SU-DHL-6 (cell line): Measurements from ENCODE around the gene SLC6A12.

Source experiments
- H2AFZ ChIP-seq: fragments of 200-600 bp; sonication (generic); 2 replicates; pipeline ENCODE4 v1.6.1; 2014; ENCODE audit warnings: low read depth, mild to moderate bottlenecking, moderate library complexity, mixed read lengths, antibody characterized with exemption, low read length; ENCODE audit not compliant: severe bottlenecking
- H3F3A ChIP-seq: fragments of 200-600 bp; shearing (Covaris generic); 2 replicates; pipeline ENCODE4 v1.6.0; 2016; ENCODE audit warnings: antibody characterized with exemption, mild to moderate bottlenecking; ENCODE audit not compliant: insufficient read depth
- H3K27ac ChIP-seq: fragments of 200-600 bp; sonication (generic); 2 replicates; pipeline ENCODE4 v1.5.1; 2016; ENCODE audit warnings: low read depth, mild to moderate bottlenecking, low read length, moderate library complexity, mixed read lengths
- H3K27me3 ChIP-seq: fragments of 200-600 bp; sonication (generic), shearing (Covaris generic); 2 replicates; pipeline ENCODE4 v1.6.0; 2014; ENCODE audit warnings: mild to moderate bottlenecking, low read length
- H3K36me3 ChIP-seq: fragments of 200-600 bp; sonication (generic); 2 replicates; pipeline ENCODE4 v1.6.1; 2014; ENCODE audit warnings: mild to moderate bottlenecking, low read length, mixed read lengths
- H3K4me2 ChIP-seq: fragments of 300-600, 200-600 bp; shearing (Covaris generic), sonication (generic); 2 replicates; pipeline ENCODE4 v1.6.0; 2014; ENCODE audit warnings: low read length, low read depth, mild to moderate bottlenecking; ENCODE audit not compliant: poor library complexity, severe bottlenecking
- H3K4me3 ChIP-seq: fragments of 200-600 bp; sonication (generic); 2 replicates; pipeline ENCODE4 v1.5.1; 2014; ENCODE audit warnings: antibody characterized with exemption, low read length, mild to moderate bottlenecking, mixed read lengths; ENCODE audit not compliant: insufficient read depth, poor library complexity, severe bottlenecking
- H3K79me2 ChIP-seq: fragments of 200-600 bp; sonication (generic); 2 replicates; pipeline ENCODE4 v1.6.1; 2014; ENCODE audit warnings: mild to moderate bottlenecking, low read length, moderate library complexity; ENCODE audit not compliant: insufficient read depth
- H3K9ac ChIP-seq: fragments of 200-600 bp; sonication (generic); 2 replicates; pipeline ENCODE4 v1.7.0; 2014; ENCODE audit warnings: mild to moderate bottlenecking, low read length
- H3K9me2 ChIP-seq: fragments of 200-600 bp; sonication (generic); replicated peaks from 2 replicates; pipeline ENCODE4 v1.6.1; 2014; ENCODE audit warnings: low read length; ENCODE audit not compliant: insufficient read depth
- H3K9me3 ChIP-seq: fragments of 200-600 bp; sonication (generic); 2 replicates; pipeline ENCODE4 v1.6.1; 2014; ENCODE audit warnings: low read length, mixed read lengths; ENCODE audit not compliant: insufficient read depth
- H4K20me1 ChIP-seq: fragments of 200-600 bp; sonication (generic); 2 replicates; pipeline ENCODE4 v1.6.1; 2014; ENCODE audit warnings: low read depth, mild to moderate bottlenecking, antibody characterized with exemption, low read length, moderate library complexity, mixed read lengths
- EZH2phosphoT487 ChIP-seq: fragments of 200-600 bp; sonication (generic), shearing (Covaris generic); conservative IDR thresholded peaks from 2 replicates; pipeline ENCODE4 v1.6.1; 2018; ENCODE audit warnings: mild to moderate bottlenecking, antibody characterized with exemption, low read length, moderate library complexity, mixed read lengths
- TF ChIP-seq, protein P1 (sequence below): fragments of 200-600 bp; sonication (generic); IDR thresholded peaks from one replicate; pipeline ENCODE4 v1.5.1; 2017; ENCODE audit warnings: antibody characterized with exemption, mild to moderate bottlenecking, low read length, moderate library complexity; ENCODE audit not compliant: insufficient read depth, poor library complexity, severe bottlenecking

The SLC6A12 gene

DNA sequence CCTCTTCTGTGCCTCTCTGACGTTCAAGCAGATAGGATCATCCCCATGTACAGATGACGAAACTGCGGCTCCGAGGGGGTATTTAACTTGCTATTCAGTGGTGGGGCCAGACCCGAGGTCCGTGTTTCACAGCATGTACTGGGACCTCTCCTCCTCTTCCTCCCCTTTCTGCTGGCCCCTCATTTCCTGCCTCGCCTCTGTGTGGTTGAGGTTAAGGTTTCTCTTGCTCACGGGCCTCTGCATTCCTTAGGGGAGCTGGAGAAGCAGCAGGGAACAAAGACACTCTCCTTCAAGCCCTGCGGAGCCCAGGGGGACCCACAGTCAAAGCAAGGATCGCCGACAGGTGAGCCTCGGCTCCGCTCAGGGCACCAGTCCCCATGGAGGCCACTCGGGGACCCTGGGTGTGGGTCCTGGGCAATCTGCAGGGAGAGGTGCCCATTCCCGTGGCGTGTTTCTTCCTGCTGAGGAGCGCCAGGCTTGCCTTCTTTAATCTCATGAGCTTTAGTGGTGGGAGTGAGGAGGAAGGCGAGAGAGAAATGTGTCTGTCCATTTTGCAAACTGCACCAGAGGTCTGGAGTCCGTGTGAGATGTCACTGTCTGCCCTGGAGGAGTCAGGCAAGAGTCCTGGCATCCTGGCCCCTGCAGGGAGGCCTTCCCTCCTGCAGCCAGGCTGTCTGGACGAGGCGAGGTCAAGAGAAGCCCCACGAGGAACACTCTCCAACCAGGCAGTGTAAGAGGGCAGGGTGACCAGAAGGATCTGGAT lies 45.0 kb downstream of the SLC6A12 start:
- Histone ChIP-seq H3K4me3 (no peak overlapping the region), H3K27me3 (no peaks in the 10 kb centered on the region), H4K20me1 (no peaks in the 10 kb centered on the region), H3K9me3 (no peaks in the 10 kb centered on the region), H3K9ac (no peak overlapping the region), H3K27ac (no peak overlapping the region), H3K36me3 (no peaks in the 10 kb centered on the region), H3K79me2 (no peaks in the 10 kb centered on the region), H2AFZ (no peak overlapping the region), H3F3A (no peaks in the 10 kb centered on the region), H3K9me2 (no peaks in the 10 kb centered on the region), H3K4me2 (no peak overlapping the region)
- TF ChIP-seq EZH2phosphoT487, result no peak
- TF ChIP-seq, protein P1, sequence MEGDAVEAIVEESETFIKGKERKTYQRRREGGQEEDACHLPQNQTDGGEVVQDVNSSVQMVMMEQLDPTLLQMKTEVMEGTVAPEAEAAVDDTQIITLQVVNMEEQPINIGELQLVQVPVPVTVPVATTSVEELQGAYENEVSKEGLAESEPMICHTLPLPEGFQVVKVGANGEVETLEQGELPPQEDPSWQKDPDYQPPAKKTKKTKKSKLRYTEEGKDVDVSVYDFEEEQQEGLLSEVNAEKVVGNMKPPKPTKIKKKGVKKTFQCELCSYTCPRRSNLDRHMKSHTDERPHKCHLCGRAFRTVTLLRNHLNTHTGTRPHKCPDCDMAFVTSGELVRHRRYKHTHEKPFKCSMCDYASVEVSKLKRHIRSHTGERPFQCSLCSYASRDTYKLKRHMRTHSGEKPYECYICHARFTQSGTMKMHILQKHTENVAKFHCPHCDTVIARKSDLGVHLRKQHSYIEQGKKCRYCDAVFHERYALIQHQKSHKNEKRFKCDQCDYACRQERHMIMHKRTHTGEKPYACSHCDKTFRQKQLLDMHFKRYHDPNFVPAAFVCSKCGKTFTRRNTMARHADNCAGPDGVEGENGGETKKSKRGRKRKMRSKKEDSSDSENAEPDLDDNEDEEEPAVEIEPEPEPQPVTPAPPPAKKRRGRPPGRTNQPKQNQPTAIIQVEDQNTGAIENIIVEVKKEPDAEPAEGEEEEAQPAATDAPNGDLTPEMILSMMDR, result no peak

- H3K27me3 ChIP-seq, result no peaks in the 10 kb centered on the region
- no peaks in the 10 kb centered on the region for H3K79me2 ChIP-seq
- no peaks in the 10 kb centered on the region for H4K20me1 ChIP-seq
- H3K9me2 ChIP-seq, result no peaks in the 10 kb centered on the region
- H3K36me3 ChIP-seq, result no peaks in the 10 kb centered on the region
- no peak overlapping the region for H3K9ac ChIP-seq
- TF ChIP-seq, protein P1, result no peak
- no peak for TF ChIP-seq EZH2phosphoT487
- no peak overlapping the region for H3K4me3 ChIP-seq
- H3K4me2 ChIP-seq, result no peak overlapping the region
- H3K9me3 ChIP-seq, result no peaks in the 10 kb centered on the region
- H2AFZ ChIP-seq, result no peak overlapping the region
- H3K27ac ChIP-seq, result no peak overlapping the region
- no peaks in the 10 kb centered on the region for H3F3A ChIP-seq
These were observed 45.9 kb downstream of the SLC6A12 start for GRCh38 chr12:167959-168600.

DNA sequence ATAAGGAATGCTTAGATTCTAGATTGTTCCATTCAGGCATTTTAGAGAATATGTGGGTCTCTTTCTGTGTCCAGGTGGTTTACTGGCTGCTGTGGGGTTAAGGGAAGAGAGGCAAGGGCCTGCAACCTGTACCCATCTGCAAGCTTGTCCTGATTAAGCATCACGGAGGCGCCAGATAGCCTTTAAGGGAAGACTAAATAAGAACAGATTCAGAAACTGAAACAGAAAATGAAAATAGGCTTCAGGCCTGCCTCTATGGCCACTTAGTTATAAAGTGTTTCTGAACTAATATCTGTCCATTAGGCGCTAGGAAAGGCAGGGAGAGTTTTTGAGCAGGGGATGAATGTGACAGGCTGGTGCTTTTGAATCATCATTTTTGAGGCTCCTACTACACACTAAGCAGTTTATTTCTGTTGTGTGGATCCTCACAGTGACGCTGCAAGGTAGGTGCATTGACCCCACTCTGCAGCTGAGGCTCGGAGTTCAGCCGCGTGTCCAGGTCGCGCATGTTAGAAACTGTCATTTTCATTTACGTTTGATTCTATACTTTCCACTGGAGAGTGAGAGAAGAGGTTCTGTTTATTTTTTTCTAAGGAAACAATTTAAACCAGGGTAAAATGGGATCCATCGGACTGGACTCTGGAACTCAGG lies 47.4 kb downstream of the SLC6A12 start:
- H3K79me2 ChIP-seq, result no peaks in the 10 kb centered on the region
- H3K36me3 ChIP-seq, result no peaks in the 10 kb centered on the region
- no peak overlapping the region for H2AFZ ChIP-seq
- no peak overlapping the region for H3K27ac ChIP-seq
- H3K9me3 ChIP-seq, result no peaks in the 10 kb centered on the region
- H3K4me3 ChIP-seq, result no peak overlapping the region
- no peaks in the 10 kb centered on the region for H3K27me3 ChIP-seq
- H3F3A ChIP-seq, result no peaks in the 10 kb centered on the region
- H3K4me2 ChIP-seq, result no peak overlapping the region
- H3K9me2 ChIP-seq, result no peaks in the 10 kb centered on the region
- no peaks in the 10 kb centered on the region for H4K20me1 ChIP-seq
- TF ChIP-seq EZH2phosphoT487, result no peak
- TF ChIP-seq, protein P1, result no peak
- no peak overlapping the region for H3K9ac ChIP-seq
